SK-N-SH (cell line): ENCODE results near the gene PLRG1. TPM values are rescaled to one million over a fixed set of nuclear protein-coding genes. Genes with fewer than 3 reads are reported as not detected.

Experiments used
- CTCF ChIA-PET: fragments of 300-600, 350-600 bp; formaldehyde crosslinking; extraction: SDS; loops from one replicate; lab custom pipeline; 2021; lab: Yijun Ruan, JAX
- POLR2A ChIA-PET: fragments of 350-600 bp; sonication (Branson Sonifier 250); formaldehyde crosslinking; extraction: SDS; loops from one replicate; lab custom pipeline; 2020; ENCODE audit warnings: antibody characterized with exemption, inconsistent platforms; lab: Yijun Ruan, JAX
- DNase-seq: peaks from one replicate; pipeline ENCODE4 v3.0.0; 2012
- H2AFZ ChIP-seq: fragments of 200-600 bp; sonication (generic); 2 replicates; pipeline ENCODE4 v1.8.1; 2016; ENCODE audit warnings: antibody characterized with exemption, mild to moderate bottlenecking, low read depth
- H3F3A ChIP-seq: fragments of 200-600 bp; sonication (generic); replicated peaks from 2 replicates; pipeline ENCODE3; 2016; ENCODE audit warnings: antibody characterized with exemption, mild to moderate bottlenecking; ENCODE audit not compliant: insufficient read depth
- H3K27ac ChIP-seq, 2 experiments: fragments of 200-500 bp in 1 of 2; fragments of 200-600 bp in 1 of 2; sonication (Bioruptor generic) in 1 of 2; sonication (generic), shearing (Covaris generic) in 1 of 2; 2 replicates each; pipeline versions ENCODE4 v1.5.1 to v1.6.1; 2014 to 2016; ENCODE audit warnings: low read depth in 2 of 2, inconsistent platforms in 1 of 2, low read length in 1 of 2, mild to moderate bottlenecking in 1 of 2, mixed read lengths in 1 of 2
- H3K27me3 ChIP-seq: fragments of 200-600 bp; sonication (generic), shearing (Covaris generic); 2 replicates; pipeline ENCODE4 v1.6.1; 2016; ENCODE audit warnings: mixed run types; ENCODE audit not compliant: insufficient read depth
- H3K36me3 ChIP-seq, 2 experiments: fragments of 200-500 bp in 1 of 2; fragments of 200-600 bp in 1 of 2; sonication (Bioruptor generic) in 1 of 2; sonication (generic) in 1 of 2; replicated peaks in 1 of 2; 2 replicates each; pipeline versions ENCODE3 to v1.5.1; 2014 to 2016; ENCODE audit warnings: low read length in 1 of 2, mild to moderate bottlenecking in 1 of 2; ENCODE audit not compliant: insufficient read depth in 2 of 2, control insufficient read depth in 1 of 2
- H3K4me1 ChIP-seq, 2 experiments: fragments of 200-500 bp in 1 of 2; fragments of 200-600 bp in 1 of 2; sonication (Bioruptor generic) in 1 of 2; sonication (generic), shearing (Covaris generic) in 1 of 2; 2 replicates each; pipeline versions ENCODE4 v1.5.1 to v1.6.1; 2014 to 2016; ENCODE audit warnings: low read depth in 1 of 2, low read length in 1 of 2, mixed run types in 1 of 2; ENCODE audit not compliant: insufficient read depth in 2 of 2, control insufficient read depth in 1 of 2
- H3K4me2 ChIP-seq: fragments of 200-600 bp; sonication (generic), shearing (Covaris generic); 2 replicates; pipeline ENCODE4 v1.6.1; 2017; ENCODE audit warnings: mixed run types
- H3K4me3 ChIP-seq, 2 experiments: fragments of 200-500 bp in 1 of 2; fragments of 200-600 bp in 1 of 2; sonication (Bioruptor generic) in 1 of 2; sonication (generic), shearing (Covaris generic) in 1 of 2; 2 replicates each; pipeline versions ENCODE4 v1.5.1 to v1.8.1; 2014 to 2016; ENCODE audit warnings: low read depth in 2 of 2, inconsistent platforms in 1 of 2, low read length in 1 of 2, mild to moderate bottlenecking in 1 of 2, mixed read lengths in 1 of 2, moderate library complexity in 1 of 2
- H3K79me2 ChIP-seq: fragments of 200-600 bp; sonication (generic); 2 replicates; pipeline ENCODE4 v1.8.1; 2017; ENCODE audit warnings: mild to moderate bottlenecking; ENCODE audit not compliant: insufficient read depth
- H3K9ac ChIP-seq: fragments of 200-600 bp; sonication (generic); 2 replicates; pipeline ENCODE4 v1.6.1; 2017; ENCODE audit warnings: mixed run types
- H3K9me2 ChIP-seq: fragments of 200-600 bp; sonication (generic); 2 replicates; pipeline ENCODE4 v1.6.1; 2017; ENCODE audit warnings: mixed run types
- H3K9me3 ChIP-seq: fragments of 200-600 bp; sonication (generic); 2 replicates; pipeline ENCODE4 v1.6.1; 2017; ENCODE audit warnings: mixed run types, mild to moderate bottlenecking, moderate library complexity
- H4K20me1 ChIP-seq: fragments of 200-600 bp; sonication (generic); 2 replicates; pipeline ENCODE4 v1.6.1; 2017; ENCODE audit warnings: mild to moderate bottlenecking, mixed run types; ENCODE audit not compliant: insufficient read depth
- CTCF ChIP-seq: fragments of 200-600 bp; sonication (generic); IDR thresholded peaks from 2 replicates; pipeline ENCODE4 v1.6.1; 2017; ENCODE audit warnings: antibody characterized with exemption, mild to moderate bottlenecking, moderate library complexity
- FOSL2 ChIP-seq: IDR thresholded peaks from 2 replicates; pipeline ENCODE4 v1.4.0; 2012; ENCODE audit warnings: low read depth, mild to moderate bottlenecking, moderate library complexity, borderline replicate concordance
- GATA2 ChIP-seq: sonication (generic); formaldehyde crosslinking; IDR thresholded peaks from 2 replicates; pipeline ENCODE4 v1.5.0; 2020; ENCODE audit warnings: mild to moderate bottlenecking, missing genetic modification reagents
- JUND ChIP-seq: IDR thresholded peaks from 2 replicates; pipeline ENCODE4 v1.4.0; 2012
- NRF1 ChIP-seq: IDR thresholded peaks from 2 replicates; pipeline ENCODE4 v1.6.1; 2012; ENCODE audit warnings: low read depth, mild to moderate bottlenecking, low read length
- RAD21 ChIP-seq: IDR thresholded peaks from 2 replicates; pipeline ENCODE4 v1.6.1; 2012; ENCODE audit warnings: mild to moderate bottlenecking, low read length
- SMC3 ChIP-seq: IDR thresholded peaks from 2 replicates; pipeline ENCODE4 v1.6.1; 2012; ENCODE audit warnings: low read depth, low read length, improper control_type of control experiment
- WGBS: methylation state at CpG from one replicate; pipeline ENCODE4 v1.1.6; 2017; ENCODE audit warnings: low lambda C conversion rate; 5-methylcytosine and 5-hydroxymethylcytosine counted together
- polyA plus RNA-seq, 3 experiments: library from polyadenylated mRNA; depleted of rRNA; stranded (reverse); fragments of >200 nt; gene quantifications; 2 replicates each; pipeline ENCODE4 v1.2.3, GENCODE V29; 2012
- TF ChIP-seq, protein P1 (sequence below): IDR thresholded peaks from 2 replicates; pipeline ENCODE4; 2012

The PLRG1 gene
- polyA plus RNA-seq, 1 of the 3 experiments (the other 2 are of a cell fraction), result 64.8 TPM

DNA sequence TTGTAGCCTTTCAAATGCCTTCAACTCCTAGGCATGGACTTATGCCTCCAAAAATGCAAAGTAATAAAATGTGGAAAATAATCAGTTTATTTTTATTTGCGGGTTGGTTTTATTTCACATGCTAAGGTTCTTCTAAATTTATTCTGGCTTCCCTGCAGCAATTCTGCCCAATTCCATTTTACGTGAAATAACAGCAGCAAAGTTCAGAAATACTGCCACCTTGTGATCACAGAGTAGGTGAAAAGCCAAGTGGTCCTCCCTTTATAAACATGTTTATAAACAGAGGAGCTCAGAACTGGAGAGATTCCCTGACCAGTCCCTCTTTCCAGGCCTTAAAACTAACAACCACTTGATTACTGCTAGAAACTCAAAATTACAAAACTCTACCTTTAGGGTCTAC lies 43.9 kb downstream of the PLRG1 start:
- CTCF ChIA-PET, result interaction anchor here (0.6 to 2.5 kb wide), 26 partner anchors 10 to 721 kb away, joined by 3 to 20 read pairs (median 3); no protein-coding TSS in a partner anchor
- peak; percentile 12 for DNase-seq
- Histone ChIP-seq H3K27me3 (peaks cover 49% of the 10 kb centered on the region; the same call in 1 of the 2 replicates), H3K9ac (no peak overlapping the region), H3K4me1 (no peaks in the 10 kb centered on the region), H4K20me1 (no peaks in the 10 kb centered on the region), H3K79me2 (no peaks in the 10 kb centered on the region), H3K9me2 (no peaks in the 10 kb centered on the region), H2AFZ (no peak overlapping the region), H3K36me3 (no peaks in the 10 kb centered on the region), H3K27ac (no peak overlapping the region), H3F3A (no peaks in the 10 kb centered on the region), H3K4me2 (no peak overlapping the region), H3K4me3 (no peak overlapping the region; a peak in 1 of 4 replicates), H3K9me3 (no peaks in the 10 kb centered on the region)
- WGBS, result 2% methylated on average over 2 of the region's 2 CpGs
- POLR2A ChIA-PET, result no interaction called here
- TF ChIP-seq JUND (no peak), RAD21 (peak; percentile 61), CTCF (peak; percentile 58), SMC3 (peak; percentile 57)

- H3K27me3 ChIP-seq, result peaks cover 51% of the 10 kb centered on the region; the same call in 1 of the 2 replicates
- no peaks in the 10 kb centered on the region for H3K4me1 ChIP-seq
- H3K4me2 ChIP-seq, result no peak overlapping the region
- no peaks in the 10 kb centered on the region for H3F3A ChIP-seq
- ChIA-PET POLR2A (no interaction called here), CTCF (interaction anchor here (0.6 to 2.4 kb wide), 8 partner anchors 8 to 747 kb away, joined by 3 to 6 read pairs (median 4); no protein-coding TSS in a partner anchor)
- H2AFZ ChIP-seq, result no peak overlapping the region
- H3K9me2 ChIP-seq, result no peaks in the 10 kb centered on the region
- no peaks in the 10 kb centered on the region for H3K9me3 ChIP-seq
- no peaks in the 10 kb centered on the region for H3K36me3 ChIP-seq
- WGBS, result 0% methylated on average over 1 of the region's 1 CpG
- H4K20me1 ChIP-seq, result no peaks in the 10 kb centered on the region
- no peak overlapping the region; a peak in 1 of 4 replicates for H3K4me3 ChIP-seq
- peak; percentile 17 for DNase-seq
- H3K79me2 ChIP-seq, result no peaks in the 10 kb centered on the region
- no peak overlapping the region for H3K9ac ChIP-seq
- H3K27ac ChIP-seq, result no peak overlapping the region
- TF ChIP-seq FOSL2, result no peak
- TF ChIP-seq CTCF, result peak; percentile 56
- 0 out of 2 replicates have a peak, but pooled peaks have one; percentile 27 for TF ChIP-seq RAD21
- TF ChIP-seq, all 33 proteins: peak for 2
Measured at GRCh38 chr4:154503598-154503997, 46.6 kb downstream of the PLRG1 start.

DNA sequence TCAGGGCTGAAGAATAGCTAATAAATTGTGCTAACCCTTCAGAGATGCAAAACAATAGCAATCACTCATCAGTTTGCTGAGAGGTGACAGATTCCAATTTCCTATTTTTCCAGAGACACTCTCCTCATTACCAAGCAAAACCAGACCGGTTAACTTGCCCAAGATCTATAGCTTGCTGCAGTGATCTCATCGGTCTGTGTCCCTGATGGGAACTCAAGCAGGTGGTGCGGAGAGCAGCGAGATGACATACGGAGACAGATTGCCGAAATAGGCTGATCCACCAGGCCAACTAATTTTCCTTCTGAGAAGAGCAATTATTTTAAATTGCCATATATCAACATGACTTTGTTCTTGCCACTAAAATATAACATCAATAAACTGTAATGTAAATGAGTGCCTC lies 48.1 kb downstream of the PLRG1 start:
- 11% methylated on average over 6 of the region's 6 CpGs for WGBS
- Histone ChIP-seq H3K4me3 (no peak overlapping the region), H3K9me3 (no peaks in the 10 kb centered on the region), H4K20me1 (no peaks in the 10 kb centered on the region), H3K4me1 (no peaks in the 10 kb centered on the region), H3K27me3 (peaks cover 42% of the 10 kb centered on the region; the same call in 1 of the 2 replicates), H3K79me2 (no peaks in the 10 kb centered on the region), H2AFZ (no peak overlapping the region), H3K36me3 (no peaks in the 10 kb centered on the region), H3F3A (no peaks in the 10 kb centered on the region), H3K4me2 (no peak overlapping the region), H3K27ac (no peak overlapping the region), H3K9me2 (no peaks in the 10 kb centered on the region), H3K9ac (no peak overlapping the region)
- ChIA-PET CTCF (interaction anchor here (1.0 to 2.4 kb wide), 4 partner anchors 15 to 102 kb away, joined by 3 to 5 read pairs (median 4); no protein-coding TSS in a partner anchor), POLR2A (no interaction called here)
- no peak for DNase-seq
- TF ChIP-seq NRF1 (no peak), GATA2 (CRISPR knock-in tag) (no peak)
- TF ChIP-seq, protein P1, sequence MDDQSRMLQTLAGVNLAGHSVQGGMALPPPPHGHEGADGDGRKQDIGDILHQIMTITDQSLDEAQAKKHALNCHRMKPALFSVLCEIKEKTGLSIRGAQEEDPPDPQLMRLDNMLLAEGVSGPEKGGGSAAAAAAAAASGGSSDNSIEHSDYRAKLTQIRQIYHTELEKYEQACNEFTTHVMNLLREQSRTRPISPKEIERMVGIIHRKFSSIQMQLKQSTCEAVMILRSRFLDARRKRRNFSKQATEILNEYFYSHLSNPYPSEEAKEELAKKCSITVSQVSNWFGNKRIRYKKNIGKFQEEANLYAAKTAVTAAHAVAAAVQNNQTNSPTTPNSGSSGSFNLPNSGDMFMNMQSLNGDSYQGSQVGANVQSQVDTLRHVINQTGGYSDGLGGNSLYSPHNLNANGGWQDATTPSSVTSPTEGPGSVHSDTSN, result no peak
